ENCODE results near the gene TBX18.

Gene TBX18

DNA sequence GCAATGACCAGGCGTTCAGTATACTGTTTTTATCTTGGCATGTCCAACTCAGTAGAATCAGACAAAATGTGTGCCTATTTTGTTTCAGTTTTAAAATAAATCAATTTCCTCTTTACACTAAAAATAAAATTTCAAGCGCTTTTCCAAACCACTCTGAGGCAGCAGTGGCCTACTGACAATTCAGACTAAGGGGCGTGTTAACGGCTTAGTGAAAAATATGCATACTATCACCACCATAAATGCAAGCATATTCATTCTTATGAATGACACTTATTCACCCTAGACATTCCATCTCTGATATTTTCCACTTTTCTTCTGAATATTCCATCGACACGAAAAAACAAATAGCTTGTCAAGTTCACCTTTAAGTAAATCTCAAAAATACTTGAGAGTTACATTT, 7.5 kb downstream of the TBX18 start:
- H3K27ac ChIP-seq (ENCODE audit: low read depth, low read length) = no peak overlapping the region
- no peaks in the 10 kb centered on the region for H3K9me3 ChIP-seq (ENCODE audit: control insufficient read depth in 5 of 5, low read length in 5 of 5)
- H3K4me1 ChIP-seq (ENCODE audit: control insufficient read depth in 5 of 5, insufficient read depth in 5 of 5, low read length in 5 of 5) = peaks cover 1 to 39% (median 25%) of the 10 kb centered on the region in 5 donors
- no peak overlapping the region for H3K9ac ChIP-seq (ENCODE audit: low read length in 5 of 5)
- peaks cover 0 to 7% (median 0%) of the 10 kb centered on the region in 5 donors for H3K36me3 ChIP-seq (ENCODE audit: control insufficient read depth in 5 of 5, insufficient read depth in 5 of 5, low read length in 5 of 5)
- no peaks in the 10 kb centered on the region for H3K27me3 ChIP-seq (ENCODE audit: control insufficient read depth in 5 of 5, insufficient read depth in 4 of 5, low read length in 5 of 5)
- H3K4me3 ChIP-seq (ENCODE audit: low read depth in 1 of 5, low read length in 5 of 5) = no peak overlapping the region

DNA sequence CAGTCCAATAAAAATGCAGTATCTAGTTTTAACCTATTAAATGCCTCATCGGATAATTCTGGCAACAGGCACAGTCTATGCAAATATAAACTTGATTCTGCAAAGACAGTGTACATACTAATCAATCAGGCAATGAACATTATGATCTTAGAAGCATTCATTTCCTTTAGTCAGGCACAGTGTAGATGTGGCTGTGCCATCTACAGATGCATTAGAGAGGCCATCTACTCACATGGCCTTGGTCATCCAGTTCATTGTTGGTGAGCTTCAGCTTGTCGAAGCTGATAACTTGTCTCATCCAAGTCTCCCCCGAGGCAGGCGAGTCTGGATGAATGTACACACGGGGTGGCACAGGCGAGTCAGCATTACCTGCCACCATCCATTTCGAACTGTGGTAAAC, 7.9 kb downstream of the TBX18 start:
- H3K27ac ChIP-seq (ENCODE audit: low read depth, low read length) = no peak overlapping the region

DNA sequence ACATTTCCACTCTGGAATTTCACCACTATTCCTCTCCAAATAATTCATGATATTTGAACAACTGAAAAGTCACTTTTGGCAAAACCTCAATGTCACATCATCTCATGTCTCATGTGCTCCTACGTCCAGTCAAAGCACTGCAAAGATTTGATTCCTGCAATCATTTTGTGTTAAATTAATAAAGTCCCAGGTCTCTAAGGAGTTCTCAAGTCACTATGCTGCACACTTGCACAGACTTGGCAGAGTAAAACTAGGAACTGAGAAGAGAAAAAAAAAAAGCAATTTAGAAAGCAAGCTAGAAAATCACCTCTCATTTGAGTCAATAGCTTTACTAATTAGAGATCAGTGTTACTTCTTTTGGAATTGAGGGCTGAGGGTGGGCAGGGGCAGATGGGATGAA, 11.2 kb downstream of the TBX18 start:
- Histone ChIP-seq H3K4me1 (ENCODE audit: control insufficient read depth in 5 of 5, insufficient read depth in 5 of 5, low read length in 5 of 5) (peaks cover 1 to 34% (median 17%) of the 10 kb centered on the region in 5 donors), H3K4me3 (ENCODE audit: low read depth in 1 of 5, low read length in 5 of 5) (no peak overlapping the region), H3K9me3 (ENCODE audit: control insufficient read depth in 5 of 5, low read length in 5 of 5) (no peaks in the 10 kb centered on the region)

More for the DNA sequence above, 7.9 kb downstream of the TBX18 start:
- no peaks in the 10 kb centered on the region for H3K9me3 ChIP-seq (ENCODE audit: control insufficient read depth in 5 of 5, low read length in 5 of 5)
- H3K4me1 ChIP-seq (ENCODE audit: control insufficient read depth in 5 of 5, insufficient read depth in 5 of 5, low read length in 5 of 5) = peaks cover 1 to 43% (median 21%) of the 10 kb centered on the region in 5 donors
- peaks cover 0 to 7% (median under 1%) of the 10 kb centered on the region in 5 donors for H3K36me3 ChIP-seq (ENCODE audit: control insufficient read depth in 5 of 5, insufficient read depth in 5 of 5, low read length in 5 of 5)
- no peaks in the 10 kb centered on the region for H3K27me3 ChIP-seq (ENCODE audit: control insufficient read depth in 5 of 5, insufficient read depth in 4 of 5, low read length in 5 of 5)
- H3K4me3 ChIP-seq (ENCODE audit: low read depth in 1 of 5, low read length in 5 of 5) = no peak overlapping the region
- H3K9ac ChIP-seq (ENCODE audit: low read length in 5 of 5) = no peak overlapping the region

DNA sequence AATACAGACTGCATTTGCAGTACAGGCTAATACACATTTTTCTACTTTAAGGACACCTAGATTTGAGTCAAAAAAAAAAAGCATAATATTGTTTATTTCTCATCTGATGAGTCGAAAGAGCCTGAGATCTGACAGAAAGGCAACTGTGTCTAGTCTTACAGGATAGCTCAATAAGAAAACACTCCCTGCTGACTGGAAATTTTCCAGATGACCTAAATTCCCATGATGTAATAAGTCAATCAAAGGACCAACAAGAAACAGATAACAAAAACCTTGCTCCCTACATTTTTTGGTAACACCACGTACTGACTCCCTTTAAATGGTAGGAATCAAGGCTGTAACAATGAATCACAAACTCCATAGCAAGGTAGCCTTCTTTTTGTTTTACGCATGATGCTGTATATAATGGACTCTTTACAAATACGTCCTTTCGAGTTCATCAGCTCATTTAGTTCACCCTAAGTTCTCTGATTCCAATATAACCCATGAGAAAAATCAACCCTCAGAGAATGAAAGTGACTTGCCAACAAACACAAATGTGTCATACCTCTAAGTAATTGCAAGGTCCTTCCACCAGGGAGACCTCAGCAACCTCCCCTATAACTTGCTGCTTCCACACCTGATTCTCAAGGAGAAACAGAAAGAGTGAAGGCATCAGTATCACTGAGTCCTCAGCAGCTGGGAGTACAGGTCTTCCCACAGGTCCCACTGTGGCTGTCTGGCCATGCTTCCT, 12.1 kb downstream of the TBX18 start:
- no peak overlapping the region for H3K9ac ChIP-seq (ENCODE audit: low read length in 5 of 5)
- H3K4me1 ChIP-seq (ENCODE audit: control insufficient read depth in 5 of 5, insufficient read depth in 5 of 5, low read length in 5 of 5) = peaks cover 1 to 34% (median 17%) of the 10 kb centered on the region in 5 donors
- peak overlapping the region; percentile 25 for H3K27ac ChIP-seq (ENCODE audit: low read depth, low read length)
- no peak overlapping the region for H3K4me3 ChIP-seq (ENCODE audit: low read depth in 1 of 5, low read length in 5 of 5)
- peaks cover 0 to 12% (median 5%) of the 10 kb centered on the region in 5 donors for H3K36me3 ChIP-seq (ENCODE audit: control insufficient read depth in 5 of 5, insufficient read depth in 5 of 5, low read length in 5 of 5)
- no peaks in the 10 kb centered on the region for H3K27me3 ChIP-seq (ENCODE audit: control insufficient read depth in 5 of 5, insufficient read depth in 4 of 5, low read length in 5 of 5)
- H3K9me3 ChIP-seq (ENCODE audit: control insufficient read depth in 5 of 5, low read length in 5 of 5) = no peaks in the 10 kb centered on the region

More for the DNA sequence above, 11.2 kb downstream of the TBX18 start:
- Histone ChIP-seq H3K9ac (ENCODE audit: low read length in 5 of 5) (no peak overlapping the region), H3K27ac (ENCODE audit: low read depth, low read length) (peak overlapping the region; percentile 25), H3K27me3 (ENCODE audit: control insufficient read depth in 5 of 5, insufficient read depth in 4 of 5, low read length in 5 of 5) (no peaks in the 10 kb centered on the region), H3K36me3 (ENCODE audit: control insufficient read depth in 5 of 5, insufficient read depth in 5 of 5, low read length in 5 of 5) (peaks cover 0 to 7% (median 5%) of the 10 kb centered on the region in 5 donors)

DNA sequence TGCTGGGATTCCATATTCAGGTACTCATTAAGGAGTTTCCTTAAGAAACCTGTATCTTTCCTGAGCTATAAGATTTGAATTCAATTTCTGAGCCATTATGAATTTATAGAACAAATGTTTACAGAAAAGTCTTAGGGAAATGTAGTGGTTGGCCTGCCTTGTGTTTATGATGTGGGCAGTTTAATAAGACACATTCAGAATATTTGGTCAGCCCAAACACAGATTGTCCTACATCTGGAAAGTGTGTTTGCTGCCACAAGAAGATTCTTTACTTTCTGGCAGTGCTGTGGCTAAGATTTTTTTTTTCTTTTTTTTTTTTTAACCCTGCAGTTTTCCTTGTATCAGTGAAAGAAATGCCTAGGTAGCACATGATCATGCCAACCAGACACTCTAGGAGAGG, 15.2 kb downstream of the TBX18 start:
- Histone ChIP-seq H3K36me3 (ENCODE audit: control insufficient read depth in 5 of 5, insufficient read depth in 5 of 5, low read length in 5 of 5) (peaks cover 0 to 18% (median 0%) of the 10 kb centered on the region in 5 donors), H3K9me3 (ENCODE audit: control insufficient read depth in 5 of 5, low read length in 5 of 5) (no peaks in the 10 kb centered on the region), H3K27ac (ENCODE audit: low read depth, low read length) (no peak overlapping the region), H3K27me3 (ENCODE audit: control insufficient read depth in 5 of 5, insufficient read depth in 4 of 5, low read length in 5 of 5) (no peaks in the 10 kb centered on the region), H3K4me3 (ENCODE audit: low read depth in 1 of 5, low read length in 5 of 5) (no peak overlapping the region), H3K4me1 (ENCODE audit: control insufficient read depth in 5 of 5, insufficient read depth in 5 of 5, low read length in 5 of 5) (peaks cover 1 to 27% (median 17%) of the 10 kb centered on the region in 5 donors), H3K9ac (ENCODE audit: low read length in 5 of 5) (no peak overlapping the region)

DNA sequence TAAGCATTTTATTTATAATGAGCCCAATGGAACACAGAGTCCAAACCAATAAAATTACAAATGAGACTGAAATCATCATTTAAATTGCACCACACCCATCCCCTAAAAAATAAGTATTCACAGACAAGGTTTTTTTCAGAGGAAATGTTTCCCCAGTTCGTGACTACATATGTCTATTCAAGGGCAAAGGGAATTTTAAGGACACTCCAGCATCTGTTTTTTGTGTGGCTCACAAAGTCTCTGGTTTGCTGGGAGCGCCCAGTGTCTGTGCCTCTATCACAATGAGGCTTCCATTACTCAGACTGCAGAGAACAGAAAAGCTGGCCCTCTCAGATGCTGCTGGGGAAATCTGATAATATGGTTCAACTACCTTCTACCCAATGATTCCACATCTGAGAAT, 16.0 kb downstream of the TBX18 start:
- Histone ChIP-seq H3K9me3 (ENCODE audit: control insufficient read depth in 5 of 5, low read length in 5 of 5) (no peaks in the 10 kb centered on the region), H3K36me3 (ENCODE audit: control insufficient read depth in 5 of 5, insufficient read depth in 5 of 5, low read length in 5 of 5) (peaks cover 0 to 18% (median 0%) of the 10 kb centered on the region in 5 donors), H3K27ac (ENCODE audit: low read depth, low read length) (no peak overlapping the region), H3K4me3 (ENCODE audit: low read depth in 1 of 5, low read length in 5 of 5) (no peak overlapping the region), H3K27me3 (ENCODE audit: control insufficient read depth in 5 of 5, insufficient read depth in 4 of 5, low read length in 5 of 5) (no peaks in the 10 kb centered on the region), H3K9ac (ENCODE audit: low read length in 5 of 5) (no peak overlapping the region), H3K4me1 (ENCODE audit: control insufficient read depth in 5 of 5, insufficient read depth in 5 of 5, low read length in 5 of 5) (peaks cover 1 to 26% (median 13%) of the 10 kb centered on the region in 5 donors)

DNA sequence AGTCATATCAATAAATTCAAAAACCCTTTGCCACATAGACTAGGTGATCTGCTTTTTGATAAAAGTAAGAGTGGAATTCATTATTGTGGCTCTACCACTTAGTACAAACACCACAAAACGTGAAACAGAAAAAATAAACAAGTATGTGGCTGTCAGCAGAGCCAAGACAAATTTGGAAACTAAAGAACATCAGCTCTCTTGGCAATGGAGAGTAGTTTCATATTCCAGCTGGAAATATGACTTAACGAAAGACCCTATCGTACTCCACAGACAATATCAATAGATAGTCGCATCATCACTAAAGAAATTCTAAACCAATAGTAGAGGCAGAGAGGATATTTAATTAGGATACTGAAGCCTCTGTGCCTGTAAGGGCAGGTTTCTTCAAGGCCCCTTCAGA, 20.8 kb downstream of the TBX18 start:
- Histone ChIP-seq H3K4me1 (ENCODE audit: control insufficient read depth in 5 of 5, insufficient read depth in 5 of 5, low read length in 5 of 5) (peaks cover 0 to 7% (median 0%) of the 10 kb centered on the region in 5 donors), H3K27me3 (ENCODE audit: control insufficient read depth in 5 of 5, insufficient read depth in 4 of 5, low read length in 5 of 5) (no peaks in the 10 kb centered on the region), H3K4me3 (ENCODE audit: low read depth in 1 of 5, low read length in 5 of 5) (no peak overlapping the region), H3K9ac (ENCODE audit: low read length in 5 of 5) (no peak overlapping the region), H3K27ac (ENCODE audit: low read depth, low read length) (no peak overlapping the region), H3K36me3 (ENCODE audit: control insufficient read depth in 5 of 5, insufficient read depth in 5 of 5, low read length in 5 of 5) (peaks cover 1 to 13% (median 6%) of the 10 kb centered on the region in 5 donors), H3K9me3 (ENCODE audit: control insufficient read depth in 5 of 5, low read length in 5 of 5) (no peaks in the 10 kb centered on the region)

DNA sequence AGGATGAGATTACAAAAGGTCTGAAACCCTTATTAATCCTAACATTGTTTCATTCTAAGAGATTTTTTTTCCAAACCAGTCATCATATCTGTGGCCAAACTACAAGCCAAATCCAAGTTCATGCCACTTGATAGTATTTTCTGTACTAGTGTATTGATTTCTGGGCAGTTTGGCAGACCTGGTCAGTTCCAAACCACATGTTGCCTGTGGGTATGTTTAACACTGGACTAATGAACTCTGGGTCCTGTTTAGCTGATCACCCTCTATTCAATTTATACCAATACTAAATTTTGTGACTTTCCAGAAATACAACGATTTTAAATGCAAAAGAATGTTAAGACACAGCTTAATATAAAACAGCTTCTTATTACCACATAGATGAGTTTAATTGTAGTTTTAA, 24.0 kb downstream of the TBX18 start:
- H3K27me3 ChIP-seq (ENCODE audit: control insufficient read depth in 5 of 5, insufficient read depth in 4 of 5, low read length in 5 of 5) = no peaks in the 10 kb centered on the region

DNA sequence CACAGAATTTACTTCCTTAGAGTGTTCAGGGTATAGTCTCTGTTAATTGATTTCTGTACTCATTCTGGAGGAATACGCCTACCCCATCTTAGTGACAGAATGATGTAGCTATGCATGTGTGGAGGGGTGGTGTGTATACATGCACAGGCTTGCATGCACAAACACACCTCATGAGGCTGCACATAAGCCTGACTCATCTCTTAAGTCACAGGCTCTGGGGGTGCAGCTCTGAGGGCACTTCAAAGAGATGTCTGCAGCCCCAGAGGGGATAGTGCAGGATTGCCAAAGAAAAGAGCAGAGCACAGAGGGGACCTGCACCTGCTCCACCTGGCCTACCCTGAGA, 24.6 kb downstream of the TBX18 start:
- peaks cover 0 to 7% (median 0%) of the 10 kb centered on the region in 5 donors for H3K4me1 ChIP-seq (ENCODE audit: control insufficient read depth in 5 of 5, insufficient read depth in 5 of 5, low read length in 5 of 5)
- H3K9me3 ChIP-seq (ENCODE audit: control insufficient read depth in 5 of 5, low read length in 5 of 5) = no peaks in the 10 kb centered on the region
- H3K4me3 ChIP-seq (ENCODE audit: low read depth in 1 of 5, low read length in 5 of 5) = no peak overlapping the region
- H3K36me3 ChIP-seq (ENCODE audit: control insufficient read depth in 5 of 5, insufficient read depth in 5 of 5, low read length in 5 of 5) = peaks cover 19 to 31% (median 27%) of the 10 kb centered on the region in 5 donors
- no peak overlapping the region for H3K9ac ChIP-seq (ENCODE audit: low read length in 5 of 5)
- H3K27me3 ChIP-seq (ENCODE audit: control insufficient read depth in 5 of 5, insufficient read depth in 4 of 5, low read length in 5 of 5) = no peaks in the 10 kb centered on the region
- no peak overlapping the region for H3K27ac ChIP-seq (ENCODE audit: low read depth, low read length)

More for the DNA sequence above, 24.0 kb downstream of the TBX18 start:
- Histone ChIP-seq H3K27ac (ENCODE audit: low read depth, low read length) (no peak overlapping the region), H3K36me3 (ENCODE audit: control insufficient read depth in 5 of 5, insufficient read depth in 5 of 5, low read length in 5 of 5) (peaks cover 19 to 31% (median 25%) of the 10 kb centered on the region in 5 donors), H3K9ac (ENCODE audit: low read length in 5 of 5) (no peak overlapping the region), H3K4me3 (ENCODE audit: low read depth in 1 of 5, low read length in 5 of 5) (no peak overlapping the region), H3K9me3 (ENCODE audit: control insufficient read depth in 5 of 5, low read length in 5 of 5) (no peaks in the 10 kb centered on the region), H3K4me1 (ENCODE audit: control insufficient read depth in 5 of 5, insufficient read depth in 5 of 5, low read length in 5 of 5) (peaks cover 0 to 7% (median 0%) of the 10 kb centered on the region in 5 donors)

DNA sequence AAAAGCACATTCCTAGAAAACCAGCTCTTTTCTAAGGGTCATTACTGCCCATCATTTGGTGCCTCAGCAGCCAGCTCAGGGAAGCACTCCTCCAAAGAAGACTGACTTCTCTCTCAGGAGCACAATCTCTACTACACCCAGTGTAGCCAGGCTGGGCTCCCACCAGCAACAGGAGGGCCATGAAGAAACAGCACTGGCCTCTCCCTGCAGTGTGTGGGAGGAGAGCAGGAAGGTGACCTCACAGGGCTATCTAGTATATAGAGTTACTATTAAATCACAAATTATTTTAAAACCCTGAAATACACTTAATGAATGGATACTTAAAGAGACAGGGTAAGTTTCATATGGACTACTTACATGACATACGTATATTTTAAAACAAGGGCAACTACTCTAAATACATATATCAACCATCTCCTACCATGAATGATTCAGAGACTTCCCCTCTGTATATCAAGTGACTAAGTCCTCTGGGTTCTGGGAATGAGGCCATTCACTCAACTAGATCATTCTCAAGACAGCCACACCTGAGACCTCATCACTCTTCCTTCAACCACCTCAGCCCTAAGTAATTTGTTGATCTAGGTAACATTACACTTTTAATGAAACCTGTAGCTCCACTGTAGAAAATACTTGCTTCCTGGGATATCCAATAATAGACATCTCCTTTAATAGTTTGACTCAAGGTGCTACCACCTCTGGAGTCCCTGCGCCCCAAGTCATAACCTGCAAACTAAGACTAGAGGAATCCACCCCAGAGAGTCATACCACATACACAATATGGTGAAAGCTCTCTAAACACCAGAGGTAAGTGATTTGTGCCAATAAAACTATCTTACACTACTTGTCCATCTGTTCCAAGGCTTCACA, 25.2 kb downstream of the TBX18 start:
- Histone ChIP-seq H3K9me3 (ENCODE audit: control insufficient read depth in 5 of 5, low read length in 5 of 5) (no peaks in the 10 kb centered on the region), H3K36me3 (ENCODE audit: control insufficient read depth in 5 of 5, insufficient read depth in 5 of 5, low read length in 5 of 5) (peaks cover 19 to 31% (median 27%) of the 10 kb centered on the region in 5 donors), H3K27me3 (ENCODE audit: control insufficient read depth in 5 of 5, insufficient read depth in 4 of 5, low read length in 5 of 5) (no peaks in the 10 kb centered on the region), H3K9ac (ENCODE audit: low read length in 5 of 5) (no peak overlapping the region), H3K27ac (ENCODE audit: low read depth, low read length) (no peak overlapping the region), H3K4me1 (ENCODE audit: control insufficient read depth in 5 of 5, insufficient read depth in 5 of 5, low read length in 5 of 5) (peaks cover 0 to 7% (median 0%) of the 10 kb centered on the region in 5 donors), H3K4me3 (ENCODE audit: low read depth in 1 of 5, low read length in 5 of 5) (no peak overlapping the region)

All from subcutaneous abdominal adipose tissue (tissue), 5 donors.